Measurements from ENCODE around the gene TMEM39A. TPM values are rescaled to one million over a fixed set of nuclear protein-coding genes. Genes with fewer than 3 reads are reported as not detected.

Gene TMEM39A
- total and polyA plus RNA-seq, 2 donors (not counting 1 experiment from before 2014, with no cell fraction given): 8.5 to 39.9 TPM

- TF ChIP-seq EZH2 (IDR thresholded peaks at IDR 0.05; ENCODE audit: borderline replicate concordance, insufficient read depth, low read depth, low read length, poor library complexity, severe bottlenecking): no peak
- TF ChIP-seq, protein P1, sequence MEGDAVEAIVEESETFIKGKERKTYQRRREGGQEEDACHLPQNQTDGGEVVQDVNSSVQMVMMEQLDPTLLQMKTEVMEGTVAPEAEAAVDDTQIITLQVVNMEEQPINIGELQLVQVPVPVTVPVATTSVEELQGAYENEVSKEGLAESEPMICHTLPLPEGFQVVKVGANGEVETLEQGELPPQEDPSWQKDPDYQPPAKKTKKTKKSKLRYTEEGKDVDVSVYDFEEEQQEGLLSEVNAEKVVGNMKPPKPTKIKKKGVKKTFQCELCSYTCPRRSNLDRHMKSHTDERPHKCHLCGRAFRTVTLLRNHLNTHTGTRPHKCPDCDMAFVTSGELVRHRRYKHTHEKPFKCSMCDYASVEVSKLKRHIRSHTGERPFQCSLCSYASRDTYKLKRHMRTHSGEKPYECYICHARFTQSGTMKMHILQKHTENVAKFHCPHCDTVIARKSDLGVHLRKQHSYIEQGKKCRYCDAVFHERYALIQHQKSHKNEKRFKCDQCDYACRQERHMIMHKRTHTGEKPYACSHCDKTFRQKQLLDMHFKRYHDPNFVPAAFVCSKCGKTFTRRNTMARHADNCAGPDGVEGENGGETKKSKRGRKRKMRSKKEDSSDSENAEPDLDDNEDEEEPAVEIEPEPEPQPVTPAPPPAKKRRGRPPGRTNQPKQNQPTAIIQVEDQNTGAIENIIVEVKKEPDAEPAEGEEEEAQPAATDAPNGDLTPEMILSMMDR (IDR thresholded peaks at IDR 0.05): no peak
- H4K20me1 ChIP-seq (ENCODE audit: control insufficient read depth, insufficient read depth, low read length, poor library complexity, severe bottlenecking): no peaks in the 10 kb centered on the region
- no peaks in the 10 kb centered on the region for H3K79me2 ChIP-seq (ENCODE audit: control insufficient read depth, insufficient read depth, low read length)
- H3K4me2 ChIP-seq (replicated peaks; ENCODE audit: low read depth, low read length, poor library complexity, severe bottlenecking): no peak overlapping the region
- H3K27me3 ChIP-seq (replicated peaks in 1 of 4; ENCODE audit: control extremely low read depth in 1 of 4, control insufficient read depth in 3 of 4, insufficient read depth in 4 of 4, low read length in 3 of 4): no peaks in the 10 kb centered on the region
- H2AFZ ChIP-seq (ENCODE audit: insufficient read depth, low read depth, low read length, poor library complexity, severe bottlenecking): no peak overlapping the region
- Mint-ChIP-seq H3K9me3 (ENCODE audit: insufficient read depth) (peaks cover 10% of the 10 kb centered on the region), H3K27me3 (no peaks in the 10 kb centered on the region), H3K4me3 (no peak overlapping the region), H3K27ac (no peak overlapping the region), H3K4me1 (no peaks in the 10 kb centered on the region)
- WGBS (ENCODE audit: insufficient coverage): 100% methylated on average over 2 of the region's 4 CpGs
- intact Hi-C loops (cut with micrococcal nuclease): no loop called here
- H3K27ac ChIP-seq (ENCODE audit: low read length in 2 of 2): no peak overlapping the region
- DNase-seq: no peak
- ChIA-PET CTCF (interaction anchor here (1.3 kb wide), 1 partner anchor 246 kb away, joined by 4 read pairs; no protein-coding TSS in a partner anchor), POLR2A (no interaction called here)
- no peak overlapping the region for H3K9ac ChIP-seq (ENCODE audit: low read length)
- peaks cover 0 to 2% (median 0%) of the 10 kb centered on the region in 3 donors for H3K9me3 ChIP-seq (ENCODE audit: control extremely low read depth in 1 of 3, control insufficient read depth in 2 of 3, insufficient read depth in 1 of 3, low read length in 2 of 3)
- H3K36me3 ChIP-seq (replicated peaks in 1 of 2; ENCODE audit: control extremely low read depth in 1 of 2, control insufficient read depth in 1 of 2, extremely low read depth in 1 of 2, insufficient read depth in 2 of 2, low read length in 1 of 2): peaks cover 19 to 77% of the 10 kb centered on the region in 2 experiments
- H3K4me3 ChIP-seq (ENCODE audit: control extremely low read depth in 1 of 5, extremely low read depth in 1 of 5, insufficient read depth in 1 of 5, low read depth in 2 of 5, low read length in 4 of 5): no peak overlapping the region
- no peaks in the 10 kb centered on the region for H3K4me1 ChIP-seq (ENCODE audit: control insufficient read depth in 2 of 2, insufficient read depth in 2 of 2, low read length in 2 of 2)
- ATAC-seq (ENCODE audit: low read depth): no peak
These were observed 28.7 kb downstream of the TMEM39A start for GRCh38 chr3:119434703-119435102.

- Mint-ChIP-seq H3K27ac (no peak overlapping the region), H3K4me1 (no peaks in the 10 kb centered on the region), H3K9me3 (ENCODE audit: insufficient read depth) (peaks cover 16% of the 10 kb centered on the region), H3K4me3 (no peak overlapping the region), H3K27me3 (no peaks in the 10 kb centered on the region)
- no peaks in the 10 kb centered on the region for H3K79me2 ChIP-seq (ENCODE audit: control insufficient read depth, insufficient read depth, low read length)
- no peak overlapping the region for H2AFZ ChIP-seq (ENCODE audit: insufficient read depth, low read depth, low read length, poor library complexity, severe bottlenecking)
- TF ChIP-seq, protein P1 (IDR thresholded peaks at IDR 0.05): no peak
- no peak for TF ChIP-seq EZH2 (IDR thresholded peaks at IDR 0.05; ENCODE audit: borderline replicate concordance, insufficient read depth, low read depth, low read length, poor library complexity, severe bottlenecking)
- no peak for DNase-seq
- no peaks in the 10 kb centered on the region for H3K27me3 ChIP-seq (replicated peaks in 1 of 4; ENCODE audit: control extremely low read depth in 1 of 4, control insufficient read depth in 3 of 4, insufficient read depth in 4 of 4, low read length in 3 of 4)
- ATAC-seq (ENCODE audit: low read depth): no peak
- peaks cover 26 to 82% of the 10 kb centered on the region in 2 experiments for H3K36me3 ChIP-seq (replicated peaks in 1 of 2; ENCODE audit: control extremely low read depth in 1 of 2, control insufficient read depth in 1 of 2, extremely low read depth in 1 of 2, insufficient read depth in 2 of 2, low read length in 1 of 2)
- ChIA-PET CTCF (interaction anchor here (1.3 kb wide), 1 partner anchor 247 kb away, joined by 4 read pairs; no protein-coding TSS in a partner anchor), POLR2A (no interaction called here)
- H4K20me1 ChIP-seq (ENCODE audit: control insufficient read depth, insufficient read depth, low read length, poor library complexity, severe bottlenecking): no peaks in the 10 kb centered on the region
- H3K9ac ChIP-seq (ENCODE audit: low read length): no peak overlapping the region
- WGBS (ENCODE audit: insufficient coverage): 100% methylated on average over 2 of the region's 3 CpGs
- H3K4me3 ChIP-seq (ENCODE audit: control extremely low read depth in 1 of 5, extremely low read depth in 1 of 5, insufficient read depth in 1 of 5, low read depth in 2 of 5, low read length in 4 of 5): no peak overlapping the region
- H3K4me2 ChIP-seq (replicated peaks; ENCODE audit: low read depth, low read length, poor library complexity, severe bottlenecking): no peak overlapping the region
- intact Hi-C loops (cut with micrococcal nuclease): no loop called here
- no peak overlapping the region for H3K27ac ChIP-seq (ENCODE audit: low read length in 2 of 2)
- H3K4me1 ChIP-seq (ENCODE audit: control insufficient read depth in 2 of 2, insufficient read depth in 2 of 2, low read length in 2 of 2): no peaks in the 10 kb centered on the region
- peaks cover 0 to 7% (median 5%) of the 10 kb centered on the region in 3 donors for H3K9me3 ChIP-seq (ENCODE audit: control extremely low read depth in 1 of 3, control insufficient read depth in 2 of 3, insufficient read depth in 1 of 3, low read length in 2 of 3)
These were observed 29.6 kb downstream of the TMEM39A start for GRCh38 chr3:119433613-119434325.
